Osteoblast (primary cell): ENCODE data around the gene MYEOV. TPM values are rescaled to one million over a fixed set of nuclear protein-coding genes. Genes with fewer than 3 reads are reported as not detected.

Experiments used
- DNase-seq: peaks from one replicate; pipeline ENCODE4 v3.0.0; 2011; ENCODE audit warnings: low spot score, mixed read lengths; ENCODE audit not compliant: insufficient read length; ENCODE audit errors: missing footprints
- H2AFZ ChIP-seq: 2 replicates; pipeline ENCODE4 v1.6.0; 2011; ENCODE audit warnings: mild to moderate bottlenecking, low read length
- H3K27ac ChIP-seq: 2 replicates; pipeline ENCODE4 v1.5.1; 2011; ENCODE audit warnings: mild to moderate bottlenecking, low read depth, low read length, moderate library complexity
- H3K27me3 ChIP-seq: 2 replicates; pipeline ENCODE4 v1.6.0; 2012; ENCODE audit warnings: mild to moderate bottlenecking, control low read depth, inconsistent platforms, low read length, moderate library complexity; ENCODE audit not compliant: insufficient read depth
- H3K36me3 ChIP-seq: 2 replicates; pipeline ENCODE4 v1.5.1; 2011; ENCODE audit warnings: mild to moderate bottlenecking, low read length, control low read depth, moderate library complexity; ENCODE audit not compliant: insufficient read depth
- H3K4me1 ChIP-seq: 2 replicates; pipeline ENCODE4 v1.5.1; 2011; ENCODE audit warnings: mild to moderate bottlenecking, low read length, control low read depth, moderate library complexity; ENCODE audit not compliant: insufficient read depth
- H3K4me2 ChIP-seq: 2 replicates; pipeline ENCODE4 v1.6.0; 2011; ENCODE audit warnings: mild to moderate bottlenecking, low read length; ENCODE audit not compliant: insufficient read depth
- H3K4me3 ChIP-seq: fragments of 200-600 bp; sonication (generic); 3 replicates; pipeline ENCODE4 v1.5.1; 2012; ENCODE audit warnings: mild to moderate bottlenecking, low read length, inconsistent platforms; ENCODE audit not compliant: insufficient read depth
- H3K79me2 ChIP-seq: 2 replicates; pipeline ENCODE4 v1.6.0; 2012; ENCODE audit warnings: mild to moderate bottlenecking, low read length, control low read depth, inconsistent platforms; ENCODE audit not compliant: insufficient read depth
- H3K9me3 ChIP-seq: 2 replicates; pipeline ENCODE4 v1.5.1; 2011; ENCODE audit warnings: low read depth, low read length, control low read depth
- H4K20me1 ChIP-seq: 2 replicates; pipeline ENCODE4 v1.6.0; 2012; ENCODE audit warnings: mild to moderate bottlenecking, low read length, control low read depth; ENCODE audit not compliant: insufficient read depth
- total RNA-seq: library from RNA; depleted of rRNA; stranded (reverse); fragments of >200 nt; gene quantifications from 2 replicates; pipeline ENCODE4 v1.2.3, GENCODE V29; 2012
- TF ChIP-seq, protein P1 (sequence below): IDR thresholded peaks from 2 replicates; pipeline ENCODE4 v1.5.1; 2011; ENCODE audit warnings: mild to moderate bottlenecking, low read depth, low read length, moderate library complexity; ENCODE audit errors: extremely low read depth

MYEOV gene
- total RNA-seq, 1 donor: 1.4 TPM

DNA sequence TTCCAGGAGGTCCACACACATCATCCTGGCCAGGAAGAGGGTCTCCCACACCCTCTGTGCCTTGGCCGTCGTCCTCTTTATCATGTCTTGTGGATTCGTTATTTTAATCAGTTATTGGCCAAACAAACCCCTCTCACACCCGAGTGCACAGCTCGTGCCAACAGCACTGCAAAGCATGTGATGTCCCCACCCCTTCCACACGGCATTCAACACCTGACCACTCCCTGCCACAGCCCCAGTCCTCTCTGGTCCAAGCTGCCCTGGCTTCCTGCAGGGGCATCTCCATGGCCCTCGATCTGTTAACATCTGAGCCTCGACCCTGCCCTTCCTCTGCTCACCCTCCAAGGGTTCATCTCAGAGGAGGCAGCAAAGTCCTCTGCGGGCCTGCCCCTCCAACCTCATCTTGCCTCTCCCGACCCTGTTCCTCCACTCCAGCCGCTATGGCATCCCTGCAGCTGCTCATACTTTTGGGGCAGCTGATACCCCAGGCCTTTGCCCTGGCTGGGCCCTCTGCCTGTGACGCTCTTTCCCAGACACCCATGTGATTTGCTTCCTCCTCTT, 14.0 kb downstream of the MYEOV start:
- peaks cover 2% of the 10 kb centered on the region for H3K36me3 ChIP-seq
- TF ChIP-seq, protein P1, sequence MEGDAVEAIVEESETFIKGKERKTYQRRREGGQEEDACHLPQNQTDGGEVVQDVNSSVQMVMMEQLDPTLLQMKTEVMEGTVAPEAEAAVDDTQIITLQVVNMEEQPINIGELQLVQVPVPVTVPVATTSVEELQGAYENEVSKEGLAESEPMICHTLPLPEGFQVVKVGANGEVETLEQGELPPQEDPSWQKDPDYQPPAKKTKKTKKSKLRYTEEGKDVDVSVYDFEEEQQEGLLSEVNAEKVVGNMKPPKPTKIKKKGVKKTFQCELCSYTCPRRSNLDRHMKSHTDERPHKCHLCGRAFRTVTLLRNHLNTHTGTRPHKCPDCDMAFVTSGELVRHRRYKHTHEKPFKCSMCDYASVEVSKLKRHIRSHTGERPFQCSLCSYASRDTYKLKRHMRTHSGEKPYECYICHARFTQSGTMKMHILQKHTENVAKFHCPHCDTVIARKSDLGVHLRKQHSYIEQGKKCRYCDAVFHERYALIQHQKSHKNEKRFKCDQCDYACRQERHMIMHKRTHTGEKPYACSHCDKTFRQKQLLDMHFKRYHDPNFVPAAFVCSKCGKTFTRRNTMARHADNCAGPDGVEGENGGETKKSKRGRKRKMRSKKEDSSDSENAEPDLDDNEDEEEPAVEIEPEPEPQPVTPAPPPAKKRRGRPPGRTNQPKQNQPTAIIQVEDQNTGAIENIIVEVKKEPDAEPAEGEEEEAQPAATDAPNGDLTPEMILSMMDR: no peak

DNA sequence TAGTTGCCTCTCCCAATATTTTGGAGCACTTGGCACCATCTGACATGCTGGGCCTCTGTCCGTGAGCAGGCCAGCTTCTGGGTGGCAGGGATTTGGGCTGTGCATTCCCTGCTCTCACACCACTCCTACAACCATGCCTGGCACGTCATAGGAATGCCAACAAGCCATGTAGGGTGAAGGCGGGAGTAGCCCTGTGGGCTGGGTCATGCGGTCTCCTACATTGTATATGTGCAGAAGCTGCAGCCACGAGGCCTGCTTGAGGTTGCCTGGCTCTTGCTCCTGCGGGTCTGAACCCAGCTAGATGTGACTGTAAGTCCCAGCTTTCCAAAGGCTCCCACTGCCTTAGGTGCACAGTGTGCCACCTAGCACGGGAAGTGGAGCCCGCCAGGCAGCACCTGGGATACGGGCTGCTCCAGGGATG, 14.5 kb downstream of the MYEOV start:
- Histone ChIP-seq H3K36me3 (peaks cover 2% of the 10 kb centered on the region), H4K20me1 (no peaks in the 10 kb centered on the region), H3K27me3 (no peaks in the 10 kb centered on the region), H3K4me3 (no peak overlapping the region), H3K4me1 (peaks cover 15% of the 10 kb centered on the region), H3K4me2 (no peak overlapping the region), H3K27ac (no peak overlapping the region), H3K9me3 (no peaks in the 10 kb centered on the region), H2AFZ (no peak overlapping the region), H3K79me2 (peaks cover 32% of the 10 kb centered on the region)
- TF ChIP-seq, protein P1: no peak
- DNase-seq: no peak

More for the DNA sequence above, 14.0 kb downstream of the MYEOV start:
- Histone ChIP-seq H3K27me3 (no peaks in the 10 kb centered on the region), H3K4me1 (peaks cover 16% of the 10 kb centered on the region), H3K4me2 (no peak overlapping the region), H3K27ac (no peak overlapping the region), H3K4me3 (no peak overlapping the region), H3K9me3 (no peaks in the 10 kb centered on the region), H2AFZ (no peak overlapping the region), H4K20me1 (no peaks in the 10 kb centered on the region), H3K79me2 (peaks cover 36% of the 10 kb centered on the region)
- no peak for DNase-seq

DNA sequence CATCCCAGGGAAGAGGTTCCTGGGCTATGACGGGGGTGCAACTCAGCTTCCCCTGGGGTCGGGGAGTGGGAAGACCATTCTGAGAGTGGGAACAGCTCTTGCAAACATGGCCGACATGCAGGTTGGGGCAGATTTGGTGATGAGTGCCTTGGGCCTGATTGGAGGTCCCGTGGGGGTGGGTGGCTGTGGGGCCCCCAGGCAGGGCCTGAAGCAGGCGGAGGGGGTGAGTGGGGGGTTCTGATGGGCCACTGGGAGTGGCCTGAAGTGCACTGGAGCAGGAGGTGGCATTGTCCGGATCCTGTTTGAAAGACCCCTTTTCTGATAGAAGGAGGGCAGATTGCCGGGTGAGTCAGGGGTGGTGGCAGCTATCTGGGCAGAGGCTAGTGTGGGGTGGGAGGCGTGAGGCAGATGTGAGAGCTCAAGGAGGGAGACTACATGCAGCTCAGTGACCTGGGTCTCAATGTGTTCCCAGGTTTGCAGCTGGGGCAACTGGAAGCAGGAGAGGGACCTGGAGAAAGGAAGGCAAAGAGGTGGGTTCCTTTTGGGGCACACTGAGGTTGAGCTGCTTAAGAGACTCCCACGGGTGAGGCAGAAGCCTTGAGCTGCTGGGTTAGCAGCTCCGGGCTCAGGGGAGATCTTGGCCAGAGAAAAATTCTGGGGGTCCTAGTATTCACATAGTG, 15.1 kb downstream of the MYEOV start:
- H3K4me2 ChIP-seq: no peak overlapping the region
- peaks cover 26% of the 10 kb centered on the region for H3K79me2 ChIP-seq
- TF ChIP-seq, protein P1: no peak
- peaks cover 15% of the 10 kb centered on the region for H3K4me1 ChIP-seq
- no peaks in the 10 kb centered on the region for H3K9me3 ChIP-seq
- no peak overlapping the region for H2AFZ ChIP-seq
- H3K27me3 ChIP-seq: no peaks in the 10 kb centered on the region
- peak; percentile 78 for DNase-seq
- no peaks in the 10 kb centered on the region for H4K20me1 ChIP-seq
- H3K36me3 ChIP-seq: peaks cover 2% of the 10 kb centered on the region
- H3K27ac ChIP-seq: no peak overlapping the region
- H3K4me3 ChIP-seq: no peak overlapping the region

DNA sequence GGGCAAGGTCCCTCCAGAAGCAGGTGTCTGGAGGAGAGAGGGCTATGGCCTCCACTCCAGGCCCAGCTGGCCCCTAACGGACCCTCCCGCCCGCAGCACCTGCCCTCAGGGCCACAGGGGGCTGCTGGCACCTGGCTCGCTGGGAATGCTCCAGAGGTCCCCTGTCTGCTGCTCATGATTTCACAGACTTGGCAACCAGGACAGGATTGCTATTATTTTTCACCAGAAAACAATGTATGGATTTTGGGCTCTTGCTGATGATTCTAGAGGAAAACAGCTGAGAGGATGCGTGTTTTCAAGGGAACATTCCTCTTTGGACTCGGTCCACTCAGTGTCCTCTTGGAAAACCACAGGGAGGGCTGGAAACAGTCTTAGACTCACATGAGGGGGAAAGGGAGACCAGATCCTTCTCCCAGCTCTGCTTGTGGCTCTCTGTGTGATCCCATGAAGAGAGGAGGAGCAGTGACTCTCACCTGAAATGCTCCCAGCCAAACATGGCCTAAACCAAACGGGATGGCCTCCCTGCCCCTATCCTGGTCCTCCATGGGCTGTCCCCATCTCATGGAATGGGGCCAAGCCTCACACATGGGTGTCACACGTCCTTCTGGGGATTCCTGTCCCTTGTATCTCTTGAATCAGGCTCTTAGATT, 15.8 kb downstream of the MYEOV start:
- DNase-seq: peak; percentile 84
- Histone ChIP-seq H3K4me3 (no peak overlapping the region), H3K27me3 (no peaks in the 10 kb centered on the region), H3K4me2 (no peak overlapping the region), H3K79me2 (peaks cover 25% of the 10 kb centered on the region), H4K20me1 (no peaks in the 10 kb centered on the region), H3K36me3 (peaks cover 2% of the 10 kb centered on the region), H2AFZ (peak overlapping the region; percentile 44), H3K9me3 (no peaks in the 10 kb centered on the region), H3K4me1 (peaks cover 15% of the 10 kb centered on the region), H3K27ac (peak overlapping the region; percentile 36)
- TF ChIP-seq, protein P1: no peak
